Medulla oblongata (tissue), 1 donor: Measurements from ENCODE around the gene SKAP1.
A peak's percentile ranks its signal among the peaks of the same experiment; 100 is the strongest.

Source experiments
- DNase-seq: peaks from one replicate; pipeline ENCODE4 v3.0.0-alpha.2; 2015; ENCODE audit errors: extremely low spot score

Gene SKAP1

GRCh38 chr17:48110761-48111160, 319.3 kb downstream of the SKAP1 start:
- DNase-seq: no peak

- DNase-seq: peak; percentile 94
These were observed 322.6 kb downstream of the SKAP1 start, which contains the start of gene SNX11 for GRCh38 chr17:48107137-48108055. Gene SNX11, plus strand, starts transcription at chr17:48107766. Its CDS starts 4,278 bp downstream, at chr17:48112044.

- DNase-seq: no peak
These were observed 323.2 kb downstream of the SKAP1 start for GRCh38 chr17:48106802-48107136.

- DNase-seq: no peak
These were observed 325.6 kb downstream of the SKAP1 start for GRCh38 chr17:48104440-48104839.

GRCh38 chr17:48102798-48103715, 327.0 kb downstream of the SKAP1 start:
- peak; percentile 46 for DNase-seq

GRCh38 chr17:48102043-48102750, 327.8 kb downstream of the SKAP1 start:
- DNase-seq: peak; percentile 14

GRCh38 chr17:48101012-48101720, 328.8 kb downstream of the SKAP1 start, which contains the start of gene CBX1:
Gene CBX1, minus strand, starts transcription at chr17:48101478. Its CDS starts 24,474 bp downstream, at chr17:48077004.
- DNase-seq: peak; percentile 96

GRCh38 chr17:48100591-48101011, 329.4 kb downstream of the SKAP1 start:
- DNase-seq: peak; percentile 31

- DNase-seq: no peak
These were observed 329.9 kb downstream of the SKAP1 start for GRCh38 chr17:48100160-48100559.

GRCh38 chr17:48095611-48096010, 334.4 kb downstream of the SKAP1 start:
- no peak for DNase-seq

- DNase-seq: no peak
These were observed 336.5 kb downstream of the SKAP1 start for GRCh38 chr17:48093341-48094045.

GRCh38 chr17:48084932-48085331, 345.1 kb downstream of the SKAP1 start:
- DNase-seq: no peak
